Panc1 (cell line): Measurements from ENCODE around the gene IFI30.

Experiments used
- CTCF ChIP-seq: fragments of 450-650 bp; IDR thresholded peaks from 2 replicates; pipeline ENCODE4 v1.5.1; 2017; ENCODE audit warnings: mild to moderate bottlenecking
- TCF7L2 ChIP-seq: IDR thresholded peaks from 2 replicates; pipeline ENCODE4 v1.6.1; 2011; ENCODE audit warnings: mild to moderate bottlenecking, low read depth, low read length, inconsistent platforms

GRCh38 chr19:18170714-18171255 lies 2.8 kb upstream of the IFI30 start:
- TF ChIP-seq CTCF (no peak), TCF7L2 (no peak)
